NCI-H1417 (cell line): ENCODE data around the gene PRPH.
"Not testable (repeated sequence)": the region's sequence is repeated elsewhere in the genome, so short reads cannot be mapped to it uniquely, and the experiment has no call there.

ENCODE experiments used
- DNase-seq, 3 experiments: peaks; one replicate each; lab custom pipeline; 2025; lab: John Stamatoyannopoulos, UW

PRPH gene

DNA sequence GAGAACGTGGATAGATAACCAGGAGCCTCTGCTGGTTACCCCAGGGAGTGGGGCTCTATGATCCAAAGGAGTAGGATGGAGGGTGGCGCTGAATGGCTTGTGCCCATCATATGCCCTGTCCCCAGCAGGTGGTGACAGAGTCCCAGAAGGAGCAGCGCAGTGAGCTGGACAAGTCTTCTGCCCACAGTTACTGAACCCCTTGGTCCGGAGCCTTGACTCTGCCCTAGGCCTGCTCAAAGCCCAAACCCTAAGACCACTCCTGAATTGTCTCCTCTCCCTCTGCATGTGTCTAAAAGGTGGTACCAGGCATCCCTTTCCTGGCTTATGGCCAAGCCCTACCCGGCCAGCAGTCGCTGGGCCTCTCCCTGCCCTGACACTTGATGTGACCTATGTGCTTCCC, 3.2 kb downstream of the PRPH start:
- no peak for DNase-seq

DNA sequence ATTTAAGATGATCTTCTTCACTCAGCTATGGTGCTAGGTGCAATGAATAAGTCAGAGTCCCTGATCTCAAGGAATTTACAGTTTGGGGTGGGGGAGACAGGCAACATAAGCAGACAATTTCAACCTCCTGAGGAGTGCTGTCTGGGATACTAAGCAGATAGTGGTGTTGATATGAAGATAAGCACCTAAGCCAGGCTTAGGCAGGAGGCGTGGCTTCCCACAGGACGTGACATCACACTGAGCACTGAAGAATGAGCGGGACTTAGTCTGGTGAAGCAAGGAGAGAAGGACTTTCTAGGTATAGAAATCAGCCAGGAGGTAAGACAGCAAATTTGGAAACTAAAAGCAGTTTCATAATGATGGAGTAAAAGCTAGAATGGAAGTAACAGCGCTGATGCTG, 6.8 kb downstream of the PRPH start:
- DNase-seq, result no peak

DNA sequence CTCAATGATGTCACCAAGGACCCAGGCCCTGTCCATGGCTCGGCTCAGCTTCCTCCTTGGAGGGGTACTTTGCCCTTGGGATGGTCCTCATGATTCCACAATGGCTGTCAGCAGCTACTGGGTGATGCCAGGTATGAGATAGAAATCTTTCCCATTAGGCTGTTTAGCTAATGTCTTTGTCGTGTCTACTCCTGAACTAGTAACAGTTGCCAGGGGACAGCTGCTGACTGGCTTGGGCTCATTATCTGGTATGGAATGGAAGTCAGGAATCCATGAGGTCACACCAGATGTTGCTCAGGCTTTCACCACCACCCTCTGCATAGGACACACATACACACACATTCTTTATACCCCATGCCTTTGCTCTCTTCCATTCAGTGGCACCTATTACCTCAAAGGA, 9.2 kb downstream of the PRPH start:
- no peak for DNase-seq

DNA sequence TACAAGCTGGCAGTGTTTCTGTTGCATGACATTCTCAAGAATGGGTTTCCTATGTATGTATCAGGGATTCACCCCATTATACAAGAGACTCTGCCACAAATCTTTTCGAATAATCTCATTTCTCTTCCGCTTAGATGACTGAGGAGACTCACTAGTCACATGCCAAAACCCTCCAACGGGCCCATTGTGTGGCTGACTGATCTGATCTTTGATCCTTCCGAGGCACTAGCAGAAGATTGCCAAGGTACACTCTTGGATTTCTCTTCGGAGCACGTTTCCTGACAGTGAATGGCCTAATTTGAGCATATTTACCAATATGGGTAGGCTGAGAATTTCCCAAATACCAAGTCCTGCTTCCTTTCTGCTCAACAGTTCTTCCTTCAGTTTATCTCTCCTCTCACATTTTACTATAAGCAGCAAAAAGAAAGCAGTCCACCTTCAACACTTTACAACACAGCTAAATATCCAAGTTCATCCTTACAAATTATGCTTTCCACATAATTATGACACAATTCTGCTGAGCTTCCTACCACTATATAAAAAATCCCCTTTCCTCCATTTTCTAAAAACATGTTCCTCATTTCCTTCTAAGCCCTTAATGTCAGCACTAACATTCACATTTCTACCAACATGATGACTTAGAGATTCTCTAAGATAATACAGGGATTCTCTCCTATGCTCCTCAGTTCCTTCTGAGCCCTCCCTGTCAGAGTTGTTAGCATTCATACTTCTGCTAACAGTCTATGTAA, 11.0 kb downstream of the PRPH start:
- no peak for DNase-seq

DNA sequence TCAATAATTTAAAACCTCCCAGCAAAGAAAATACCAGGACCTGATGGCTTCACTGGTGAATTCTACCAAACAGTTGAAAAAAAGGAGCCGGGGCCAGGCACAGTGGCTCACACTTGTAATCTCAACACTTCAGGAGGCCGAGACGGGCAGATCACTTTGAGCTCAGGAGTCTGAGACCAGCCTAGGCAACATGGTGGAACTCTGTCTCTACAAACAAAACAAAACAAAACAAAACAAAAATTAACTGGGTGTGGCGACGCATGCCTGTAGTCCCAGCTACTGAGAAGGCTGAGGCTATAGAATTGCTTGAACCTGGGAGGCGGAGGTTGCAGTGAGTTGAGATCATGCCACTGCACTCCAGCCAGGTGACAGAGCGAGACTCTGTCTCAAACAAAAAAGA, 14.4 kb downstream of the PRPH start:
- DNase-seq, result no peak

DNA sequence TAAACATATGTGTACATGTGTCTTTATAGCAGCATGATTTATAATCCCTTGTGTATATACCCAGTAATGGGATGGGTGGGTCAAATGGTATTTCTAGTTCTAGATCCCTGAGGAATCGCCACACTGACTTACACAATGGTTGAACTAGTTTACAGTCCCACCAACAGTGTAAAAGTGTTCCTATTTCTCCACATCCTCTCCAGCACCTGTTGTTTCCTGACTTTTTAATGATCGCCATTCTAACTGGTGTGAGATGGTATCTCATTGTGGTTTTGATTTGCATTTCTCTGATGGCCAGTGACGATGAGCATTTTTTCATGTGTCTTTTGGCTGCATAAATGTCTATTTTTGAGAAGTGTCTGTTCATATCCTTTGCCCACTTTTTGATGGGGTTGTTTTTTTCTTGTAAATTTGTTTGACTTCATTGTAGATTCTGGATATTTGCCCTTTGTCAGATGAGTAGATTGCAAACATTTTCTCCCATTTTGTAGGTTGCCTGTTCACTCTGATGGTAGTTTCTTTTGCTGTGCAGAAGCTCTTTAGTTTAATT, 15.6 kb downstream of the PRPH start:
- not testable (repeated sequence) for DNase-seq

DNA sequence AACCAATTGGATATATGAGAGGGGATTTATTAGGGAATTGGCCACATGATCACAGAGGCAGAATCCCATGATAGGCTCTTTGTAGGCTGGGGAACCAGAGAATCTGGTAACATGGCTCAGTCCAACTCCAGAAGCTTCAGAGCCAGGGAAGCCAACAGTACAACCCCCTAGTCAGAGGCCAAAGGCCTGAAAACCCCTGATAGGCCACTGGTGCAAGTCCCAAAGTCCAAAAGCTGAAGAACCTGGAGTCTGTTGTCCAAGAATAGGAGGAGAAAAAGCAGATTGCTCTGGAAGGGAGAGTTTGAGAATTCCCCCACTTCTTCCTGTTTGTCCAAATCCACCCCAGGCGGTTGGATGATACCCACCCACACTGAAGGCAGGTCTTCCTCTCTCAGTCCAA, 19.9 kb downstream of the PRPH start:
- no peak for DNase-seq

DNA sequence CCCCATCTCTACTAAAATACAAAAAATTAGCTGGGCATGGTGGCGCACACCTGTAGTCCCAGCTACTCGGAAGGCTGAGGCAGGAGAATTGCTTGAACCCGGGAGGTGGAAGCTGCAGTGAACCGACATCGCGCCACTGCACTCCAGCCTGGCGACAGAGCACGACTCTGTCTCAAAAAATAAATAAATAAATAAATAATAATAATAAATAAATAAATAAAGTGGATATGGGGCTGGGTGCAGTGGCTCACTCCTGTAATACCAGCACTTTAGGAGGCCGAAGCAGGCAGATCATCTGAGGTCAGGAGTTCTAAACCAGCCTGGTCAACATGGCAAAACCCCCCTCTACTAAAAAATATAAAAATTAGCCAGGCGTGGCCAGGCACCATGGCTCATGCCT, 22.2 kb downstream of the PRPH start:
- not testable (repeated sequence) for DNase-seq

DNA sequence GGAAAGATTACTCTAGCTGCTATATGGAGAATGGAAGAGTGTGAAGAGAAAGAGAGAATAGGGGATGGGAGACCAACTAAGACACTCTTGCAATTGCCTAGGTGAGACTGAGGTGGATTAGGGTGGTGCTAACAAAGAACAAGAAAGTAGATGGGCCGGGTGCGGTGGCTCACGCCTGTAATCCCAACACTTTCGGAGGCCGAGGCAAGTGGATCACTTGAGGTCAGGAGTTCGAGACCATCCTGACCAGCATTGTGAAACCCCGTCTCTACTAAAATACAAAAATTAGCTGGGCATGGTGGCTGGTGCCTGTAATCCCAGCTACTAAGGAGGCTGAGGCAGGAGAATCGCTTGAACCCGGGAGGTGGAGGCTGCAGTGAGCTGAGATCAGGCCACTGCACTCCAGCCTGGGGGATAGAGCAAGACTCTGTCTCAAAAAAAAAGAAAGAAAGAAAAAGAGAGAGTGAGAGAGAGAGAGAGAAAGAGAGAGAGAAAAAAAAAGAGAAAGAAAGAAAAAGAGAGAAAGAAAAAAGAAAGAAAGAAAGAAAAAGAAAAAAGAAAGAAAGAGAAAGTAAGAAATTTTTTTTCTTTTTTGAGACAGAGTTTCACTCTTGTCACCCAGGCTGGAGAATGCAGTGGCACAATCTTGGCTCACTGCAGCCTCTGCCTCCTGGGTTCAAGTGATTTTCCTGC, 25.6 kb downstream of the PRPH start:
- not testable (repeated sequence) for DNase-seq

DNA sequence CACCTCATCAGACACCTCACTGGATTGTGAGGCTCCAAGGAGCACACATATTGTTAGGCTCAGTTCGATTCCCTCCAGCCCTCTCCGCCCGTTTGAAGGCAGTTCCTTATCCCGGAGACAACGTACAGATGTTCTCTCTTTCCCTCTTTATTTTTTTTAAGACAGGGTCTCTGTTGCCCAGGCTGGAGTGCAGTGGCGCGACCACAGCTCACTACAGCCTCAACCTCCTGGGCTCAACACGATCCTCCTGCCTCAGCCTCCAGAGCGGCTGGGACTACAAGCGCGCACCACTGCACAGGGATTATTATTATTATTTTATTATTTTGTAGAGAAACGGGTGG, 27.4 kb downstream of the PRPH start:
- DNase-seq, result no peak

DNA sequence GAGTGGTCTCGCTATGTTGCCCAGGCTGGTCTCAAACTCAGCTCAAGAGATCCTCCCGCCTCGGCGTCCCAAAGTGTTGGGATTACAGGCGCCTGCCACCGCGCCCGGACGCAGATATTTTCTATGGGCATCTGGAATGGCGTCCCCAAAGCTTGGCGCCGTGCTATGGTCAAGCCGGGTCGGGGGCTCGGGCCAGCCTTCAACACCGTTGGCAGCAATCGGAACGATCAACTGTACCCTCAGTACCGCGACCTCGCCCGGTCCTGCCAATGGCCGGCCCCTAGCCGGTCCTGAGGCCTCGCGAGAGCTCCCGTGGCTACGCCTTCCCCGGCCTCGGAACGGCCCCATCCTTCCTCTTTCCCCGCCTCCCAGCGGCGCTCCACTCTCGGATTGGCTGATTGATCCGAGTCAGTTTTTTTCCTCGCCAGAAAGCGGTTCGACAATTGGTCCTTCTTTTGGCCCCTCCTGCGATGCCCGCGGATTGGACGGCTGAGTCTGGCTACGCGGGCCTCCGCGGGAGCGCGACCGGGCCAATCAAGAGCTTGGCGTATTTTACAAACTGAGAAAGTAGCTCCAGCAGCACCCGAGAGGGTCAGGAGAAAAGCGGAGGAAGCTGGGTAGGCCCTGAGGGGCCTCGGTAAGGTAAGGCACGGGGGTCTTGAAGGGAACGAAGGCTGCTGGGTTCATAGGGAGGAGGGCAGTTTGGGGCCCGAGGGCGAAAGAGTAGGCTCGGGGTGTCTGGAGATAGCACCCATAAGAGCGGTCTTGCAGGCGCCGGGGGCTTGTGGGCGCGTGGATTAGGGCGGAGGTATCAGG, 28.0 kb downstream of the PRPH start, which contains the start of gene TROAP:
Gene TROAP, plus strand, starts transcription at position 548 of the 816 bp plus-strand sequence. CDS start 354 bp downstream, outside the sequence.
- peak; percentile 99 to 100 (median 99) for DNase-seq

DNA sequence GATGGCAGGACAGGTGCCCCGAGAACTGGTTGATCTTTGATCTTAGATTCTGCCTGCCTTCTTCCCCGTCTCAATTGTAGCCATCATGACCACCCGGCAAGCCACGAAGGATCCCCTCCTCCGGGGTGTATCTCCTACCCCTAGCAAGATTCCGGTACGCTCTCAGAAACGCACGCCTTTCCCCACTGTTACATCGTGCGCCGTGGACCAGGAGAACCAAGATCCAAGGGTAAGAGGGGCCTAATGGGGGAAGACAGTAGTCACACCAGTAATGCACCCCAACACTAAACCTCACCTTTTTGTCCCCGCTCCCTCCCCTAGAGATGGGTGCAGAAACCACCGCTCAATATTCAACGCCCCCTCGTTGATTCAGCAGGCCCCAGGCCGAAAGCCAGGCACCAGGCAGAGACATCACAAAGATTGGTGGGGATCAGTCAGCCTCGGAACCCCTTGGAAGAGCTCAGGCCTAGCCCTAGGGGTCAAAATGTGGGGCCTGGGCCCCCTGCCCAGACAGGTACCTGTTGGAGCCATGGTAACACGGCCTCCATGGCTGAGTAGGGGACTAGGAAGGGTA, 28.7 kb downstream of the PRPH start:
- peak in 1 of 3 experiments; percentile 46 for DNase-seq

DNA sequence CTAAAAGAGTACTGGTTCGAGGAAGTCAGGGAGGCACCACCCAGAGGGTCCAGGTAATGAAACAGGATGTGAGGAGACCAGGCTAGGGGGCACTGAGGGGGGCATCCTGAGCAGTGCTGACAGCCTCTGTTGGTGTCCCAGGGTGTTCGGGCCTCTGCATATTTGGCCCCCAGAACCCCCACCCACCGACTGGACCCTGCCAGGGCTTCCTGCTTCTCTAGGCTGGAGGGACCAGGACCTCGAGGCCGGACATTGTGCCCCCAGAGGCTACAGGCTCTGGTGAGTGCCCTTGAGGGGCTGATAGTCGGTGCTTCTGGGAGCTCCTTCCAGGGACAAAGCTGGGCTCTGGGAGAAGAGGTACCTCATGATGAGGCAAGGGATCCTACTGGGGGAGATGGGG, 30.7 kb downstream of the PRPH start:
- DNase-seq, result no peak

DNA sequence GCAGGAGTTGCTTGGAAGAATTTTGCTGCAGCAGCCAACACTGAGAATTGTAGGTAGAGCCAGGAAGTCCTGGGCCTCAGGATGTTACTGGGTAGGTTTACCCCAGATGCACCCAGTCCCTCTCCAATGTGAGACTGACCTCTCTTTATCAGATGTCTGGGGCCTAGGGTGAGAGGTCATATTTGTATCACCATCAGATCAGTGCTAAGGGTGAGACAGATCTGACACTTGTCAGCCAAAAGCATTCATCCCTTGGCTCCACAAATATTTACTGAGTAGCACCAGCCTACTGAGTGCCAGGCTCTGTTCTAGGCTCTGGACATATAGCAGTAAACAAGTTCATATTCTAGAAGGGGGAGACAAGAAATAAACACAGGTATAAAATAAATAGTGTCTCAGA, 32.4 kb downstream of the PRPH start:
- DNase-seq, result no peak

DNA sequence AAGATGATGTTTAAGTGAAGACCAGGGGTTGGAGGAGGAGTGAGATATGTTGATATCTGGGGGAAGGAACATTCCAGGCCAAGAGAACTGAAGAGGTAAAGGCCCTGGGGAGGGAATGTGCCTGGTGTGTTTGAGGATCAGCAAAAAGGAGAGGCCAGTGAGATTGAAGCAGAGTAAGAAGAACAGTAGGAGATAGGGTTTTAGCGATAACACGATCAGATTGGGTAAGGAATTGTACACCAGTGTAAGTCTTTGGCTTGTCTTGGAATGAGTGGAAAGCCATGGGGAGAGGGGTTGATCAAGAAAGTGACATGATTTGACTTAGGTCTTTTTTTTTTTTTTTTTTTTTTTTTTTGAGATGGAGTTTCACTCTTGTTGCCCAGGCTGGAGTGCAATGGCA, 32.9 kb downstream of the PRPH start:
- DNase-seq, result no peak

DNA sequence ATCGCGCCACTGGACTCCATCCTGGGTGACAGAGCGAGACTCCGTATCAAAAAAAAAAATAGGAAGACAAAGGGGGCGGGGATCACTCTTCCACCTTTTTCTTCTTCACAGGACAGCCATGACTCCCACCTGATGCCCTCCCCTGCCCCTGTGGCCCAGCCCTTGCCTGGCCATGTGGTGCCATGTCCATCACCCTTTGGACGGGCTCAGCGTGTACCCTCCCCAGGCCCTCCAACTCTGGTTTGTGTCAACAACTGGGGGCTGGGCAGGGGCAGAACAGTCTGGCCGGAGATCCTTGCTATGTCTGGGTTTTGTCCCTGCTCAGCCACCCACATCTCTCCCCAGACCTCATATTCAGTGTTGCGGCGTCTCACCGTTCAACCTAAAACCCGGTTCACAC, 33.9 kb downstream of the PRPH start:
- no peak for DNase-seq

DNA sequence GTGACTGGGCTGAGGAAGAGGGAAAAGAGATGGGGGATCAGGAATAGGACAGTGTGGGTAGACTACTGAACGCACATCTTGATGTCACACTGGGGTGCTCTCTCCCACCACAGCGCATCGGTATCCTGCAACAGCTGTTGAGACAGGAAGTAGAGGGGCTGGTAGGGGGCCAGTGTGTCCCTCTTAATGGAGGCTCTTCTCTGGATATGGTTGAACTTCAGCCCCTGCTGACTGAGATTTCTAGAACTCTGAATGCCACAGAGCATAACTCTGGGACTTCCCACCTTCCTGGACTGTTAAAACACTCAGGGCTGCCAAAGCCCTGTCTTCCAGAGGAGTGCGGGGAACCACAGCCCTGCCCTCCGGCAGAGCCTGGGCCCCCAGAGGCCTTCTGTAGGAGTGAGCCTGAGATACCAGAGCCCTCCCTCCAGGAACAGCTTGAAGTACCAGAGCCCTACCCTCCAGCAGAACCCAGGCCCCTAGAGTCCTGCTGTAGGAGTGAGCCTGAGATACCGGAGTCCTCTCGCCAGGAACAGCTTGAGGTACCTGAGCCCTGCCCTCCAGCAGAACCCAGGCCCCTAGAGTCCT, 35.2 kb downstream of the PRPH start:
- DNase-seq, result no peak

DNA sequence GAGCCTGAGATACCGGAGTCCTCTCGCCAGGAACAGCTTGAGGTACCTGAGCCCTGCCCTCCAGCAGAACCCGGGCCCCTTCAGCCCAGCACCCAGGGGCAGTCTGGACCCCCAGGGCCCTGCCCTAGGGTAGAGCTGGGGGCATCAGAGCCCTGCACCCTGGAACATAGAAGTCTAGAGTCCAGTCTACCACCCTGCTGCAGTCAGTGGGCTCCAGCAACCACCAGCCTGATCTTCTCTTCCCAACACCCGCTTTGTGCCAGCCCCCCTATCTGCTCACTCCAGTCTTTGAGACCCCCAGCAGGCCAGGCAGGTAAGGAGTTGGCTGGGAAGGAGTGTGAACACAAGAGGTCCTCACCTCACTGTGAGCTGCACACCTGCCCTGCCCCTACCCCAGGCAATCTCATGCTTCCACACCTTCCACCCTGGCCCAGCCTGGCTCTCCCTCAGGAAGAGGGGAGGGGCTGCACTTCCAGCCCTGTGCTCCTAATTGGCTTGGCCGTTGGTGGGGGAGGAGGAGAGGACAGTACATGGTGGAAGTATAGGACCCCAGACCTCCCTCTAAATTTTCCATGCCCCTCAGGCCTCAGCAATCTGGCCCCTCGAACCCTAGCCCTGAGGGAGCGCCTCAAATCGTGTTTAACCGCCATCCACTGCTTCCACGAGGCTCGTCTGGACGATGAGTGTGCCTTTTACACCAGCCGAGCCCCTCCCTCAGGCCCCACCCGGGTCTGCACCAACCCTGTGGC, 35.9 kb downstream of the PRPH start:
- DNase-seq, result no peak

DNA sequence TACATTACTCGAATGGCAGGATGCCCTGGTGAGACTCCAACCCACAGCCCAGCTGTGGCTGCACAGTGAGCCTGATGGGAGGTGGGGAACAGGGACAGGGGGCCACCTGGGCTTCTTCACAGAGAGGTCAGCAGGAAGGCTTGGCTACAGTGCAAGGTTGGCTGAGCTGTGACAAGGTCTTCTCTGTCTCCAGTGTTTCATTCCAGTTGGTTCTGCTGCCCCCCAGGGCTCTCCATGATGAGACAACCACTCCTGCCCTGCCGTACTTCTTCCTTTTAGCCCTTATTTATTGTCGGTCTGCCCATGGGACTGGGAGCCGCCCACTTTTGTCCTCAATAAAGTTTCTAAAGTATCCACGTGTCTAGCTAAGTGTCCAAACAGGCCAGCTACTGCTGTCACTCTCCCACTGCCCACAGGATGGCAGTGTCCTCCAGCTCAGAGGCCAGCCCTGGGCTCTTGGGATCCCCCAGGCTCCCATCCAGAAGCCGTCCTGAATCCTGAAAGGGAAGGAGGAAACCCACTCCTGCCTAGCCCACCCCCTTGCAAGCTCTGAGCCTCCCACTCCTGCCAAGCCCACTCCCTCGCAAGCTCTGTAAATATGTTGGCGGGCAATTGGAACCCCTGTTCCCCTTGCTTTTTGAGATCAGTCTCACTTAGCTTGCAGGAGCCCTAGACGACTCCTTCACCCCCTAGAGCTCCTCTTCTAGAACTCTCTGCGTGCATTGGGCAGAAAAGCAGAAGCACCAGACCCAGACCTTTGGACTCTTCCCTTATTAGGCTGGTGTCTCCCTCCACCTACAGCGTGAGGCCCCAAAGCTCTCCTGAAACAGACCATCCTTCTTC, 36.7 kb downstream of the PRPH start:
- DNase-seq, result peak; percentile 14 to 58 (median 45)

DNA sequence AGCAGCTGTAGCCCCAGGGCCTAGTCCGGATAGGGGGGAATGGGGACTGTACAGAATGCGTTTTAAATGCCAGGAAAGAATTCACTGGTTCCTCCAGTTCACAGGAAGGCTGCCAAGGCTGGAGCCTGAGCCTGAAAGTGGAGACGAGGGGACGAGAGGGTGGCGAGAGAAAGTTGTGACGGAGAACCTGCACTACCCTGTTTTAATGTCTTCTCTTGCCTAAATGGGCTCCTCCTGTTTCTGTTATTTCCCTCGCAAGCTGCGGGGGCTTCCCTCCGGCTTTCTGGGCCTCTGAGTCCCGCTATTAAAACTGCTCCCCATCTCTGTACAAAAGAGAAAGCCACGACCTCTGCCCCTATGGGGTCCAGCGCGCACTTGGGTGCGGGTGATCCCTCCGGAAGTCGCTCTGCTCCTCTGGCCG, 37.5 kb downstream of the PRPH start:
- no peak for DNase-seq
